Activated naive CD8-positive, alpha-beta T cell treated with anti-CD3 and anti-CD28 coated beads for 36 hours (primary cell): ENCODE data around the gene RTKN2. TPM values are rescaled to one million over a fixed set of nuclear protein-coding genes. Genes with fewer than 3 reads are reported as not detected.
A peak's percentile ranks its signal among the peaks of the same experiment; 100 is the strongest.

Experiments used
- DNase-seq: peaks from one replicate; pipeline ENCODE4 v3.0.0; 2021
- H3K27ac Mint-ChIP-seq: one replicate; pipeline ENCODE4 v1.8.0; 2022; ENCODE audit warnings: mild to moderate bottlenecking, moderate library complexity, mixed read lengths
- H3K27me3 Mint-ChIP-seq: one replicate; pipeline ENCODE4 v1.8.0; 2022; ENCODE audit warnings: mild to moderate bottlenecking, mixed read lengths
- H3K36me3 Mint-ChIP-seq: one replicate; pipeline ENCODE4 v1.8.0; 2021; ENCODE audit warnings: mild to moderate bottlenecking, mixed read lengths
- H3K4me1 Mint-ChIP-seq: one replicate; pipeline ENCODE4 v1.8.0; 2021; ENCODE audit warnings: mixed read lengths
- H3K4me3 Mint-ChIP-seq: one replicate; pipeline ENCODE4 v1.8.0; 2022; ENCODE audit warnings: mild to moderate bottlenecking, moderate library complexity, mixed read lengths
- H3K9me3 Mint-ChIP-seq: one replicate; pipeline ENCODE4 v1.8.0; 2022; ENCODE audit warnings: mixed read lengths
- total RNA-seq, 2 experiments: library from RNA; stranded (reverse); gene quantifications; one replicate each; pipeline ENCODE4 v1.2.3, GENCODE V29; 2021

The RTKN2 gene
- total RNA-seq, 2 experiments from 2014 or later = 1.1 to 1.2 TPM

DNA sequence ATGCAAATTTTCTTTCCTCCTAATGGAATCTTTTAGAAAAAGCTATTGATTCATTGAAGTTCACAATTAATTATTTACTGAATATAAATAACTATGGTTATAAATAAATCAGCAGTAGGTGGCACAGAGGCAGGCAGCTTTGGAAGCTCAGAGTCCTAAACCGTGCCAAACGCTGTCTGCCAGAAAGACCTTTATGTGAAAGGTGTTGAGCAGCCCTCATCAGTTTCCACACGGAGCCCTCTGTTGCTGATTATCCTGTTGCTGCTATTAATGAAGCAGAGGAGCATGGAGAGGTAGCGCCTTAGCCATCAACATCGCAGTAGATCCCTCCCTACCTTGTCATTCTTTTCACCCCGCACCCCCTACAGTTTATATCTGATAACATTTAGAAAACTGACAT is 51.0 kb downstream of the RTKN2 start:
- Mint-ChIP-seq H3K4me3 (no peak overlapping the region), H3K27ac (no peak overlapping the region), H3K9me3 (no peaks in the 10 kb centered on the region), H3K27me3 (no peaks in the 10 kb centered on the region), H3K36me3 (no peaks in the 10 kb centered on the region), H3K4me1 (peaks cover 8% of the 10 kb centered on the region)
- DNase-seq = no peak

DNA sequence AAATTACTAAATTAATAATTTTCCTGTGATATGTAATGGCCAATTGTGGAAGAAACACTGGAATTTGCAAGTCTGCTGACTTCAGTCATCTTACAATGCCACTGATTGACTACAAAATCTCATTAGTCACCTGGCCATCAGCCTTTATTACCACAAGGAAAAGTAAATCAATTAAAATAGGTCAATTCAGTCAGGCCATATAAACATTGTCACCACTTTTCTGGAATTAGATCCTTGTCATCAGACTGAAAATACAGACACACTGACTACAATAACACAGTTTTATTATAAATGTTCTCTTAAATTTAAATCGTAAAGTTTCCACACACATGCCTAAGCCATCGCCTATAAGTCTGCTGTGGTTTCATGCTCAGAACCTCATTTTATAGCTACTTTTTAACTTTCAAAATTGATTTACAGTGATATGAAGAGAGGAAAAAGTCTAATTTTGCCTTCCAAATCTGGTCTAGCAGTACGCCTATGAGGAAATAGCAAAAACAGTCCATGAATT is 54.2 kb downstream of the RTKN2 start:
- H3K36me3 Mint-ChIP-seq = no peaks in the 10 kb centered on the region
- peaks cover 7% of the 10 kb centered on the region for H3K4me1 Mint-ChIP-seq
- H3K27me3 Mint-ChIP-seq = no peaks in the 10 kb centered on the region

DNA sequence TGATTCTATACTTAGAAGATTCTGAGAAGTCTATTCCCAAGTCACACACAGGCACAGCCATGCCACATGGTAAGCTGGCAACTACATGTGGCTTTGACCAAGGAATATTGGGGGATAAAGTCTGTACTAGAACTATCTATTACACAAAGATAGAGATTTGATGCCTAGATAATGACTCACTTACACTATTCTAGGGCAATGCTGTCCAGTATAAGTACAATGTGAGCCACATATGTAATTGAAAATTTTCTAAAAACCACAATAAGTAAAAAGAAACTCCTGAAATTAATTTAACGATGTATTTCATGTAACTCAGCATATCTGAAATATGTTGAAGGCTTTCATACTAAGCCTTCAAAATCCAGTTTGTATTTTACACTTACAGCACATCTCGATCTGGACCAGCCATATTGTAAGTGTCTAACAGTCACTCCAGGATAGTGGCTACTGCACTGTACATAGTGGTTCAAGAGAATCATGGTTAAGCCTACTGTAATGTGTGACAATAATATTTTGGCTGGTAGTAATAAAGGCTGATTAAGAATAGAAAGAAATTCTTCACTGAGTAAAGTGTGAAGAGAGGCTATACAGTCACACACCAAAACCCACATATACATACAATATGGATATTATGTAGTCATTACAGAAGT is 62.8 kb downstream of the RTKN2 start:
- Mint-ChIP-seq H3K4me3 (no peak overlapping the region), H3K4me1 (peaks cover 8% of the 10 kb centered on the region), H3K27ac (no peak overlapping the region), H3K36me3 (no peaks in the 10 kb centered on the region), H3K9me3 (peaks cover 2% of the 10 kb centered on the region), H3K27me3 (no peaks in the 10 kb centered on the region)
- no peak for DNase-seq

More for the DNA sequence above, 54.2 kb downstream of the RTKN2 start:
- Mint-ChIP-seq H3K27ac (no peak overlapping the region), H3K4me3 (no peak overlapping the region), H3K9me3 (no peaks in the 10 kb centered on the region)
- DNase-seq = no peak

DNA sequence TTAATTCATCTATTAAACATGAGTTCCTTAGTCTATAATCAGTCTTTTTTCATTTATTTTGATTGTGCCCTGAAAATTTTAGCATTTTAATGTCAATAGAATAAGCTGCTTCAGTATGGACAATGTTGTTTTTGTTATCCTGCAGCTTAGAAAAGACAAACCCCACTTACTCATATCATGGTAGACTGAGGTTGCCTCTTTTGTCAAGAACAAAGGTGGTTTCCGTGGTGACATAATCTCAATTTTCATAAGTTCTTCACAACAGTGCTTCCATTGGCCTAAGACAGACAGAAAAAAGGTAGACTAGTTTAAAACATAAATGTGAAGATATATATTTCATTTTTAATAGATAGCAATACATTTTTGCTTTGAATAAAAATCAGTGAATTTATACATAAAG is 69.1 kb downstream of the RTKN2 start:
- Mint-ChIP-seq H3K27me3 (no peaks in the 10 kb centered on the region), H3K27ac (peak overlapping the region; percentile 42), H3K4me3 (no peak overlapping the region), H3K4me1 (peaks cover 30% of the 10 kb centered on the region), H3K36me3 (no peaks in the 10 kb centered on the region), H3K9me3 (peaks cover 2% of the 10 kb centered on the region)
- no peak for DNase-seq

- no peak overlapping the region for H3K4me3 Mint-ChIP-seq
- no peaks in the 10 kb centered on the region for H3K36me3 Mint-ChIP-seq
- H3K9me3 Mint-ChIP-seq = no peaks in the 10 kb centered on the region
- no peaks in the 10 kb centered on the region for H3K27me3 Mint-ChIP-seq
- H3K27ac Mint-ChIP-seq = no peak overlapping the region
- DNase-seq = no peak
- H3K4me1 Mint-ChIP-seq = peaks cover 26% of the 10 kb centered on the region
Measured at GRCh38 chr10:62196528-62196927, 72.1 kb downstream of the RTKN2 start.

- no peak overlapping the region for H3K4me3 Mint-ChIP-seq
- no peaks in the 10 kb centered on the region for H3K36me3 Mint-ChIP-seq
- no peak for DNase-seq
- H3K27ac Mint-ChIP-seq = no peak overlapping the region
- no peaks in the 10 kb centered on the region for H3K9me3 Mint-ChIP-seq
- peaks cover 25% of the 10 kb centered on the region for H3K4me1 Mint-ChIP-seq
- no peaks in the 10 kb centered on the region for H3K27me3 Mint-ChIP-seq
Measured at GRCh38 chr10:62195675-62195926, 73.0 kb downstream of the RTKN2 start.

- H3K4me1 Mint-ChIP-seq = peaks cover 25% of the 10 kb centered on the region
- DNase-seq = no peak
- H3K27me3 Mint-ChIP-seq = no peaks in the 10 kb centered on the region
- H3K36me3 Mint-ChIP-seq = no peaks in the 10 kb centered on the region
- no peak overlapping the region for H3K27ac Mint-ChIP-seq
- H3K9me3 Mint-ChIP-seq = no peaks in the 10 kb centered on the region
- H3K4me3 Mint-ChIP-seq = no peak overlapping the region
Measured at GRCh38 chr10:62194924-62195674, 73.5 kb downstream of the RTKN2 start.

GRCh38 chr10:62193479-62193878 is 75.2 kb downstream of the RTKN2 start:
- H3K9me3 Mint-ChIP-seq = peaks cover under 1% of the 10 kb centered on the region
- no peaks in the 10 kb centered on the region for H3K27me3 Mint-ChIP-seq
- no peak overlapping the region for H3K27ac Mint-ChIP-seq
- DNase-seq = no peak
- peaks cover 19% of the 10 kb centered on the region for H3K4me1 Mint-ChIP-seq
- peaks cover 4% of the 10 kb centered on the region for H3K36me3 Mint-ChIP-seq
- H3K4me3 Mint-ChIP-seq = no peak overlapping the region

- no peak overlapping the region for H3K4me3 Mint-ChIP-seq
- no peak for DNase-seq
- peaks cover 18% of the 10 kb centered on the region for H3K9me3 Mint-ChIP-seq
- H3K36me3 Mint-ChIP-seq = peaks cover 34% of the 10 kb centered on the region
- no peaks in the 10 kb centered on the region for H3K27me3 Mint-ChIP-seq
- no peak overlapping the region for H3K27ac Mint-ChIP-seq
- peaks cover 44% of the 10 kb centered on the region for H3K4me1 Mint-ChIP-seq
Measured at GRCh38 chr10:62189131-62189530, 79.5 kb downstream of the RTKN2 start.

DNA sequence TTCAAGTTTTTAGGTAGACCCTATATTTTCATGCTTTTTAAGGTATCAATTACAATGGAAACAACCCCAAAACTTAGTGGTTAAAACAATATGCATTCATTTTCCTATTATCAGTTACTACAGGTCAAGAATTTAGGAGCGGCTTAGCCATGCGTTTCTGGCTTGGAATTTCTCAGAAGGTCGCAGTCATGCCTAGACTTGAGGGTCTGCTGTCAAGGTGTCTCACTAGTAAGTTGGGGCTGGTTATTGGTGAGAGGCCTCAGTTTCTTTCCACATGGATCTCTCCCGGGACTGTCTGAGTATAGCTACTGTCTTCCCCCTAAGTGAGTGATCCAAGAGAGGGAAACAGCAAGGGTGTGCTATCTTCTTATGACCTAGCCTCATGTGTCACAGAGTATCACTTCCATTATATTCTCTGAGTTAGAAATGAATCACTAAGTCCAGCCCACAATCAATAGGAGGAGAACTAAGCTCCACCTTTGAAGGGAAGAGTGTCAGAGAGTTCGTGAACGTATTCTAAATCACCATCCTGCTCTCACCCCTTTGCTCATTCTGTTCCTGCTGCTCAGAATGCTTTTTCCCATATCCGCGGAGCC is 80.5 kb downstream of the RTKN2 start:
- Mint-ChIP-seq H3K36me3 (peaks cover 34% of the 10 kb centered on the region), H3K27me3 (no peaks in the 10 kb centered on the region), H3K4me3 (no peak overlapping the region), H3K4me1 (peaks cover 54% of the 10 kb centered on the region), H3K9me3 (peaks cover 20% of the 10 kb centered on the region), H3K27ac (peak overlapping the region; percentile 95)
- DNase-seq = no peak

DNA sequence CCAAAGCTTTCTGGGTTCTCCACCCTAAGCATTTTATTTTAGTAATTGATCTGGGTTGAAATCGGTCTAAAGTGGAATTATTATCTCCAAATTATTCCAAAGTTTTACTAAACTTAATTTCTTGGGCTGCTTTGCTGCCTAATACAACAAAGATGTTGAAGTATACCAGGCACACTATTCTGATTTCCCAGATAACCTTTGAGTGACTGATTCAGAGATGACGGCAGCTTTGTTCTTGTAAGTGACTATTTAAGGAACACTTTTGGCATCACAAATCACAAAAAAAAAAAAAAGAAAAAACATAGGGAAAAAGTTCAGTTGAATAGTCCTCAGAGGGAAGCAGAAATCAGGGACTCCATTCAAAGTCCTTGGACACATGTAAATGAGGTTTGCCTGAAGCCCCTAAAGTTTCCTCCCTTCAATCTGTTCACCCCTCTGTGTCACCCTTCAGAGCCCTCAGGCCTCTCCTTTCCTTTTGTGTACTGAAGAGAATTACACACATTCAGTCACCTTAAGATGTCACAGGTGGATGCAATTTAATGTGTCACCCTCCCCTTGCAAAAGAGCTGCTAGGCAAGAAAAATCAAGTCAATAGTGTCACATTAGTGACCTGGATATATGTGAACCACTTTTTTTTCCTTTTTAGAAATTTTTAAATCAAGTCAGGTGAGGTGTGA is 81.5 kb downstream of the RTKN2 start:
- no peaks in the 10 kb centered on the region for H3K27me3 Mint-ChIP-seq
- peaks cover 36% of the 10 kb centered on the region for H3K36me3 Mint-ChIP-seq
- peak overlapping the region; percentile 95 for H3K27ac Mint-ChIP-seq
- H3K4me3 Mint-ChIP-seq = no peak overlapping the region
- peaks cover 22% of the 10 kb centered on the region for H3K9me3 Mint-ChIP-seq
- no peak for DNase-seq
- H3K4me1 Mint-ChIP-seq = peaks cover 61% of the 10 kb centered on the region

DNA sequence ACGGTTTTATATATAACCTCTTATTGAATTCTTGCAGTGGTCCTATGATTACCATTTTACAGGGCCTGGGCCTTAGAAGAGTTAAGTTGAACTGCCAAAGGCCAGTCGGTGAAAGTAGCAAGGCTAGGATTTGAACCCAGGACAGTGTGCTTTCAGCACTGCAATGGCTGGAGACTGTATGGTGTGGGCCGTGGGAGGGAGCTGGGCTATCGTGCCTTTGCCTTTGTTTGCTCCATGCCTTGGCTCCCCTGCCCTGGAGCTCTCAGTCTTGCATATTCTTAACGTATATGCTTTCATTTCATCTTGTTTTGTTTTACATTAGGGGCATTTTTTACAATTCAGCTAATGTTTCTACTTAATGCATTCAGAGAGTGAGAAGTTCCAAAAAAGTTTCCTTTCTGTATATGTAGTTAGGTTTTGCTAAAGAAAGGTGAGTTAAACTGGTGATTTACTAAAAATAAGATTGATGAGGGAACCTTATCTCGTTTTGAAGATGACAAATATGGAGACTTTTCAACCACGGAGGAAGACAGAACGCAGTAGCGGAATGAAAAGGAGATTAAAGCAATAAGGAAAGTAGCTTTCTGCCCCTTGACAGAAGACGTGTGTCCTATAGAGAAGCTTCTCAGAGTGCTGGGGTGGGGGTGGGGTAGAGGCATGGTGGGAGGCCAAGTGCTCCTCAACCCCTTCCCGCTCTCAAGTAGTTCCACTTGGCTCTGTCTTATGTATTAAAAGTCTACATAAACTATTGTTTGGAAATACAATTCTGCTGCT is 82.5 kb downstream of the RTKN2 start:
- H3K9me3 Mint-ChIP-seq = peaks cover 30% of the 10 kb centered on the region
- no peak for DNase-seq

GRCh38 chr10:62183857-62184795 is 84.5 kb downstream of the RTKN2 start:
- Mint-ChIP-seq H3K27ac (peak overlapping the region; percentile 95), H3K9me3 (peaks cover 41% of the 10 kb centered on the region), H3K4me1 (peaks cover 77% of the 10 kb centered on the region), H3K27me3 (no peaks in the 10 kb centered on the region), H3K36me3 (peaks cover 55% of the 10 kb centered on the region), H3K4me3 (peak overlapping the region; percentile 53)
- DNase-seq = no peak

More for the DNA sequence above, 82.5 kb downstream of the RTKN2 start:
- Mint-ChIP-seq H3K27ac (peak overlapping the region; percentile 95), H3K4me1 (peaks cover 69% of the 10 kb centered on the region), H3K4me3 (peak overlapping the region; percentile 58), H3K36me3 (peaks cover 46% of the 10 kb centered on the region), H3K27me3 (no peaks in the 10 kb centered on the region)

- peak overlapping the region; percentile 95 for H3K27ac Mint-ChIP-seq
- peaks cover 45% of the 10 kb centered on the region for H3K9me3 Mint-ChIP-seq
- H3K4me1 Mint-ChIP-seq = peaks cover 80% of the 10 kb centered on the region
- H3K27me3 Mint-ChIP-seq = no peaks in the 10 kb centered on the region
- DNase-seq = peak; percentile 46
- H3K36me3 Mint-ChIP-seq = peaks cover 59% of the 10 kb centered on the region
- peak overlapping the region; percentile 53 for H3K4me3 Mint-ChIP-seq
Measured at GRCh38 chr10:62183442-62183841, 85.2 kb downstream of the RTKN2 start.
